ENCODE measurements around the gene MYH7. TPM values are rescaled to one million over a fixed set of nuclear protein-coding genes. Genes with fewer than 3 reads are reported as not detected.

Gene MYH7
- total RNA-seq, 1 donor from 2014 or later = not detected

- Mint-ChIP-seq H3K9me3 (ENCODE audit: low read depth) (no peaks in the 10 kb centered on the region), H3K36me3 (ENCODE audit: insufficient read depth) (no peaks in the 10 kb centered on the region), H3K4me1 (ENCODE audit: low read depth) (peaks cover 13% of the 10 kb centered on the region), H3K4me3 (ENCODE audit: low read depth) (no peak overlapping the region), H3K27ac (no peak overlapping the region), H3K27me3 (peaks cover 13% of the 10 kb centered on the region)
- TF ChIP-seq CTCF (IDR thresholded peaks at IDR 0.05; ENCODE audit: unreplicated experiment) = no peak
- DNase-seq (ENCODE audit: low spot score, unreplicated experiment) = no peak
Measured at GRCh38 chr14:23442721-23443356, 7.4 kb upstream of the MYH7 start.

- Mint-ChIP-seq H3K27me3 (peaks cover 13% of the 10 kb centered on the region), H3K27ac (no peak overlapping the region), H3K4me1 (ENCODE audit: low read depth) (peaks cover 20% of the 10 kb centered on the region), H3K4me3 (ENCODE audit: low read depth) (no peak overlapping the region), H3K36me3 (ENCODE audit: insufficient read depth) (no peaks in the 10 kb centered on the region), H3K9me3 (ENCODE audit: low read depth) (no peaks in the 10 kb centered on the region)
- TF ChIP-seq CTCF (IDR thresholded peaks at IDR 0.05; ENCODE audit: unreplicated experiment) = no peak
- DNase-seq (ENCODE audit: low spot score, unreplicated experiment) = no peak
Measured at GRCh38 chr14:23441076-23441475, 5.6 kb upstream of the MYH7 start.

- no peak overlapping the region for H3K4me3 Mint-ChIP-seq (ENCODE audit: low read depth)
- no peak for DNase-seq (ENCODE audit: low spot score, unreplicated experiment)
- no peaks in the 10 kb centered on the region for H3K9me3 Mint-ChIP-seq (ENCODE audit: low read depth)
- no peak for TF ChIP-seq CTCF (IDR thresholded peaks at IDR 0.05; ENCODE audit: unreplicated experiment)
- H3K4me1 Mint-ChIP-seq (ENCODE audit: low read depth) = peaks cover 27% of the 10 kb centered on the region
- H3K27me3 Mint-ChIP-seq = peaks cover 15% of the 10 kb centered on the region
- no peaks in the 10 kb centered on the region for H3K36me3 Mint-ChIP-seq (ENCODE audit: insufficient read depth)
- no peak overlapping the region for H3K27ac Mint-ChIP-seq
Measured at GRCh38 chr14:23439107-23439835, 3.8 kb upstream of the MYH7 start.

- no peaks in the 10 kb centered on the region for H3K36me3 Mint-ChIP-seq (ENCODE audit: insufficient read depth)
- H3K27me3 Mint-ChIP-seq = peaks cover 23% of the 10 kb centered on the region
- H3K4me3 Mint-ChIP-seq (ENCODE audit: low read depth) = no peak overlapping the region
- no peak for TF ChIP-seq CTCF (IDR thresholded peaks at IDR 0.05; ENCODE audit: unreplicated experiment)
- DNase-seq (ENCODE audit: low spot score, unreplicated experiment) = no peak
- H3K9me3 Mint-ChIP-seq (ENCODE audit: low read depth) = no peaks in the 10 kb centered on the region
- peak overlapping the region; percentile 55 for H3K27ac Mint-ChIP-seq
- peaks cover 27% of the 10 kb centered on the region for H3K4me1 Mint-ChIP-seq (ENCODE audit: low read depth)
Measured at GRCh38 chr14:23438101-23438971, 2.9 kb upstream of the MYH7 start.
